HCT116 (cell line): Measurements from ENCODE around the gene LEMD1. TPM values are rescaled to one million over a fixed set of nuclear protein-coding genes. Genes with fewer than 3 reads are reported as not detected.

Experiments used
- ATAC-seq: fragments of 200-7000 bp; cut with Tn5 transposase; 2 replicates; pipeline ENCODE4 v1.9.1; 2020; ENCODE audit warnings: mild to moderate bottlenecking, moderate library complexity
- BruUV-seq: library from RNA; stranded (reverse); fragments of 400-500 nt; replicated peaks from 2 replicates; lab custom pipeline; 2021; lab: Mats Ljungman, UMichigan
- CTCF ChIA-PET: fragments of 300-600 bp; sonication (Branson Sonifier 250); formaldehyde crosslinking; loops from one replicate; lab custom pipeline; 2021; ENCODE audit warnings: antibody characterized with exemption; lab: Charles Lee
- POLR2A ChIA-PET: fragments of 300-600, 350-600 bp; sonication (Branson Sonifier 250); formaldehyde crosslinking; loops from one replicate; lab custom pipeline; 2021; ENCODE audit warnings: antibody characterized with exemption; lab: Charles Lee
- RAD21 ChIA-PET, 2 experiments: fragments of 300-600 bp; sonication (Branson Sonifier 250); formaldehyde crosslinking; loops; one replicate each; lab custom pipeline; 2023; ENCODE audit warnings: low total read pairs in 2 of 2; ENCODE audit not compliant: uncharacterized antibody in 2 of 2, unreplicated experiment in 2 of 2, low non-redundant PET in 1 of 2; lab: Charles Lee
- DNase-seq: peaks from one replicate; pipeline ENCODE4 v3.0.0-alpha.2; 2010; ENCODE audit warnings: low read depth, low spot score
- H2AFZ ChIP-seq: fragments of 200-600 bp; shearing (Covaris generic), sonication (generic); 2 replicates; pipeline ENCODE4 v1.6.1; 2017; ENCODE audit warnings: low read depth, mixed run types, mixed read lengths, antibody characterized with exemption, low read length; ENCODE audit not compliant: poor library complexity, severe bottlenecking
- H3K27ac ChIP-seq: 2 replicates; pipeline ENCODE4 v1.5.1; 2012; ENCODE audit warnings: low read depth, low read length
- H3K27me3 ChIP-seq: fragments of 200-600 bp; sonication (generic); 2 replicates; pipeline ENCODE4 v1.6.1; 2016; ENCODE audit warnings: mixed run types, low read length, mixed read lengths; ENCODE audit not compliant: insufficient read depth
- H3K36me3 ChIP-seq, 2 experiments: fragments of 200-500 bp in 1 of 2; fragments of 200-600 bp in 1 of 2; sonication (Bioruptor generic) in 1 of 2; sonication (generic) in 1 of 2; 2 replicates each; pipeline versions ENCODE4 v1.5.1 to v1.6.1; 2014 to 2016; ENCODE audit warnings: low read length in 2 of 2, inconsistent platforms in 1 of 2, mixed read lengths in 1 of 2, mixed run types in 1 of 2; ENCODE audit not compliant: insufficient read depth in 2 of 2, control insufficient read depth in 1 of 2
- H3K4me1 ChIP-seq, 2 experiments: fragments of 200-600 bp in 1 of 2; sonication (generic) in 1 of 2; 2 replicates each; pipeline versions ENCODE4 v1.5.1 to v1.6.1; 2012 to 2017; ENCODE audit warnings: low read length in 2 of 2, inconsistent platforms in 1 of 2, mild to moderate bottlenecking in 1 of 2, mixed read lengths in 1 of 2, mixed run types in 1 of 2, moderate library complexity in 1 of 2; ENCODE audit not compliant: insufficient read depth in 2 of 2, control insufficient read depth in 1 of 2
- H3K4me2 ChIP-seq: fragments of 200-600 bp; sonication (generic); 2 replicates; pipeline ENCODE4 v1.6.1; 2017; ENCODE audit warnings: mixed run types, low read length, mixed read lengths
- H3K4me3 ChIP-seq, 2 experiments: fragments of 200-600 bp in 1 of 2; sonication (generic) in 1 of 2; replicated peaks in 1 of 2; 2 replicates each; pipeline ENCODE4 v1.5.1; 2011 to 2016; ENCODE audit warnings: low read length in 2 of 2, control low read depth in 1 of 2, low read depth in 1 of 2, mild to moderate bottlenecking in 1 of 2, mixed read lengths in 1 of 2, mixed run types in 1 of 2
- H3K79me2 ChIP-seq: fragments of 200-600 bp; sonication (generic); 2 replicates; pipeline ENCODE4 v1.6.1; 2017; ENCODE audit warnings: mild to moderate bottlenecking, mixed run types, low read length, moderate library complexity, mixed read lengths; ENCODE audit not compliant: insufficient read depth
- H3K9ac ChIP-seq: fragments of 200-600 bp; sonication (generic); 2 replicates; pipeline ENCODE4 v1.6.1; 2016; ENCODE audit warnings: low read length, mixed read lengths
- H3K9me2 ChIP-seq: fragments of 200-600 bp; sonication (generic), shearing (Covaris generic); 2 replicates; pipeline ENCODE4 v1.6.1; 2017; ENCODE audit warnings: mixed run types, mild to moderate bottlenecking, moderate library complexity; ENCODE audit not compliant: insufficient read depth
- H3K9me3 ChIP-seq, 2 experiments: fragments of 200-500 bp in 1 of 2; fragments of 200-600 bp in 1 of 2; sonication (Bioruptor generic) in 1 of 2; sonication (generic) in 1 of 2; 2 replicates each; pipeline ENCODE4 v1.6.1; 2014 to 2017; ENCODE audit warnings: low read length in 2 of 2, mixed read lengths in 2 of 2, inconsistent platforms in 1 of 2, low read depth in 1 of 2, mild to moderate bottlenecking in 1 of 2, mixed run types in 1 of 2, moderate library complexity in 1 of 2; ENCODE audit not compliant: control insufficient read depth in 1 of 2, insufficient read depth in 1 of 2
- H4K20me1 ChIP-seq: fragments of 200-600 bp; sonication (generic), shearing (Covaris generic); 2 replicates; pipeline ENCODE4 v1.6.1; 2017; ENCODE audit warnings: mixed run types, mild to moderate bottlenecking, moderate library complexity; ENCODE audit not compliant: insufficient read depth
- CEBPB ChIP-seq: IDR thresholded peaks from 2 replicates; pipeline ENCODE4 v1.6.1; 2012; ENCODE audit warnings: low read depth
- CTCF ChIP-seq, 3 experiments: fragments of 200-600 bp in 1 of 3; sonication (generic) in 1 of 3; IDR thresholded peaks in 2 of 3; conservative IDR thresholded peaks in 1 of 3; 2 replicates each; pipeline ENCODE4 v1.5.1; 2012 to 2017; ENCODE audit warnings: low read depth in 2 of 3, low read length in 2 of 3, antibody characterized with exemption in 1 of 3, borderline replicate concordance in 1 of 3, control low read depth in 1 of 3, mild to moderate bottlenecking in 1 of 3, mixed read lengths in 1 of 3, mixed run types in 1 of 3, moderate library complexity in 1 of 3; ENCODE audit not compliant: insufficient read depth in 1 of 3
- EZH2phosphoT487 ChIP-seq: fragments of 200-600 bp; IDR thresholded peaks from 2 replicates; pipeline ENCODE4 v1.6.1; 2018; ENCODE audit warnings: antibody characterized with exemption, borderline replicate concordance
- JUND ChIP-seq: IDR thresholded peaks from 2 replicates; pipeline ENCODE4 v1.6.1; 2012
- MAX ChIP-seq: IDR thresholded peaks from 2 replicates; pipeline ENCODE4 v1.6.1; 2012
- POLR2A ChIP-seq: IDR thresholded peaks from 2 replicates; pipeline ENCODE4 v1.7.0; 2011; ENCODE audit warnings: borderline replicate concordance; ENCODE audit not compliant: insufficient read depth, insufficient read length; ENCODE audit errors: extremely low read depth
- POLR2AphosphoS5 ChIP-seq: IDR thresholded peaks from 2 replicates; pipeline ENCODE4 v1.6.1; 2011; ENCODE audit warnings: mild to moderate bottlenecking, low read depth, low read length, moderate library complexity
- RAD21 ChIP-seq: IDR thresholded peaks from 2 replicates; pipeline ENCODE4 v1.6.1; 2012; ENCODE audit warnings: low read depth, mild to moderate bottlenecking
- SP1 ChIP-seq: IDR thresholded peaks from 2 replicates; pipeline ENCODE4 v1.6.1; 2012; ENCODE audit warnings: low read depth
- SRF ChIP-seq: IDR thresholded peaks from 2 replicates; pipeline ENCODE4 v1.6.1; 2012; ENCODE audit warnings: low read depth
- TCF7L2 ChIP-seq: IDR thresholded peaks from 2 replicates; pipeline ENCODE4 v1.7.0; 2011; ENCODE audit warnings: borderline replicate concordance, inconsistent platforms; ENCODE audit not compliant: insufficient read depth, insufficient read length; ENCODE audit errors: extremely low read depth
- YY1 ChIP-seq: IDR thresholded peaks from 2 replicates; pipeline ENCODE4 v1.6.1; 2011; ENCODE audit warnings: low read length, low read depth, moderate library complexity, mild to moderate bottlenecking; ENCODE audit not compliant: insufficient replicate concordance; ENCODE audit errors: extremely low read depth
- intact Hi-C: fragments of 100-400 bp; cut with micrococcal nuclease; formaldehyde crosslinking; loops from 2 replicates; pipeline ENCODE4 v1.10.0; 2022
- total RNA-seq: library from RNA; stranded (reverse); gene quantifications from one replicate; pipeline ENCODE4 v1.2.1, GENCODE V29; 2021; ENCODE audit not compliant: unreplicated experiment

The LEMD1 gene
- total RNA-seq, 1 experiment from 2014 or later, result 11.9 TPM

DNA sequence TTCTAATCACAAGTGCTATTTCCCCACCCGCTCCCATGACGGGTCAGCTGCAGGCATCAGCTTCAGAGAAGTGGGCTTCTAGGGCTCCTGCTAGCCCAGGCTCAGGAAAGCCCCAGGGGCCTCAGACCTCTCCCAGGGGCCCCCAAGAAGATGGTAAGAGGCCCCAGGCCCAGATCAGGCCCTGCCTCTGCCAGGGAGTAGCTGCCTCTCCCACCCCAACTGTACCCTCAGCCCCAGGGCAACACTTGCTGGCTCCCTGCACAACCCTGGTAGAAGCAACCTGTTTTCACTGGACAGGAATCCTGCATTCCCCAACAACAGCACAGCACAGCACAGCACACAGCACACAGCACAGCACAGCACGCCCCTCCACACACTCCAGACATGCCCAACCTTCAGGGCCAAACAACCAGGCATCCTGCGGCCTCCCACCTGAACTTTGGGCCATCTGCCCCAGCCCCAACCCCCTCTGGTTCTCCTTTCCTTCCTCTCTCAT is 27.4 kb upstream of the LEMD1 start:
- H3K27me3 ChIP-seq, result 0 out of 2 replicates have a peak, but pooled peaks cover 3% of the 10 kb centered on the region
- DNase-seq (no peak), ATAC-seq (peak; percentile 14)
- H3K79me2 ChIP-seq, result peaks cover 29% of the 10 kb centered on the region
- H3K9me2 ChIP-seq, result no peaks in the 10 kb centered on the region
- H2AFZ ChIP-seq, result no peak overlapping the region
- ChIA-PET CTCF (interaction anchor here (0.9 to 3.6 kb wide), 6 partner anchors 8 to 1243 kb away, joined by 3 to 24 read pairs (median 5); no protein-coding TSS in a partner anchor), POLR2A (interaction anchor here (1.8 to 2.3 kb wide), 3 partner anchors 7 to 29 kb away, joined by 10 to 18 read pairs (median 12); no protein-coding TSS in a partner anchor), RAD21 (interaction anchor here (1.0 to 2.2 kb wide), 4 partner anchors 8 to 36 kb away, joined by 3 to 9 read pairs (median 6); no protein-coding TSS in a partner anchor)
- peak overlapping the region; percentile 84 for H3K9ac ChIP-seq
- peaks cover 0 to 8% of the 10 kb centered on the region in 2 experiments; a peak in 1 of 4 replicates for H3K36me3 ChIP-seq
- peak overlapping the region; percentile 90 for H3K4me2 ChIP-seq
- peak overlapping the region; percentile 77 to 82 for H3K4me3 ChIP-seq
- H3K27ac ChIP-seq, result peak overlapping the region; percentile 95
- TSS peak; percentile 43 for BruUV-seq
- intact Hi-C loops, result no loop called here
- TF ChIP-seq SP1 (no peak), CTCF (IDR thresholded peaks at IDR 0.05 in 2 of 3, conservative IDR thresholded peaks at IDR 0.05 in 1 of 3; ENCODE audit: borderline replicate concordance in 1 of 3, insufficient read depth in 1 of 3, low read depth in 2 of 3, low read length in 2 of 3) (no peak), POLR2AphosphoS5 (no peak; the same call in 1 of the 2 replicates), JUND (no peak), TCF7L2 (no peak), CEBPB (no peak), YY1 (no peak), MAX (no peak), EZH2phosphoT487 (no peak), RAD21 (no peak), SRF (no peak), POLR2A (no peak)
- H3K4me1 ChIP-seq, result peaks cover 52 to 94% of the 10 kb centered on the region in 2 experiments
- no peaks in the 10 kb centered on the region for H3K9me3 ChIP-seq
- no peaks in the 10 kb centered on the region for H4K20me1 ChIP-seq
